Stimulated activated effector memory CD8-positive, alpha-beta T cell treated with anti-CD3 and anti-CD28 coated beads, Interleukin-12 subunit alpha, Interleukin-12 subunit beta, amount 100 ng/mL, for 72 hours (primary cell): ENCODE data around the gene GABRR3.

Experiments
- ATAC-seq: fragments of 150-1000 bp; cut with Tn5 transposase; 2 replicates; pipeline ENCODE4 v1.10.0; 2021
- DNase-seq, 2 donors: peaks; one replicate each; pipeline ENCODE4 v3.0.0; 2021 to 2022; ENCODE audit warnings: low spot score in 2 of 2
- H3K27ac Mint-ChIP-seq: one replicate; pipeline ENCODE4 v1.8.0; 2022; ENCODE audit warnings: mild to moderate bottlenecking, mixed read lengths
- H3K36me3 Mint-ChIP-seq: one replicate; pipeline ENCODE4 v1.8.0; 2022; ENCODE audit warnings: mild to moderate bottlenecking, mixed read lengths
- H3K4me1 Mint-ChIP-seq: one replicate; pipeline ENCODE4 v1.8.0; 2022; ENCODE audit warnings: mixed read lengths
- H3K4me3 Mint-ChIP-seq: one replicate; pipeline ENCODE4 v1.8.0; 2022; ENCODE audit warnings: mild to moderate bottlenecking, mixed read lengths
- H3K9me3 Mint-ChIP-seq: one replicate; pipeline ENCODE4 v1.8.0; 2022; ENCODE audit warnings: mixed read lengths

GABRR3 gene

DNA sequence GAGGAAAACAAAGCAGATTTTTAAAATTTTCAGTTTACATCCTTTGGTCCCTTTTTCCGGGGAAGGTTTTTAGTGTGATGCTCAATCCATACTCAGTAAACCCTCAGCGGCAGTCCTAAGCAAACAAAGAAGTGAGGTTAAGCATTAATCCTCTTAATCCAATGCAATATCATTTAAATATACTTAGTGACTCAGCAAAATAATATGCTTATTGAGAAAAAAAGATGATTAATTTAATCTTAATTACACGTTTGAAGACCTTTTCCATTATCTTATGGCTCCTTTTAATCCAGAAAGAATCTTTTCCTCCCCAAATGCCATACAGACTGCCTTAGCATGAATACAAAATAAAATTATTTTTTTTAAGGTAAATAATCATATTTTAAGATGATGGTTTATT lies at the start of gene GABRR3:
Gene GABRR3, minus strand, starts transcription at position 108 of the 400 bp plus-strand sequence. CDS start 328 bp downstream, outside the sequence.
- DNase-seq, result no peak
- no peak for ATAC-seq
- H3K36me3 Mint-ChIP-seq, result no peaks in the 10 kb centered on the region

DNA sequence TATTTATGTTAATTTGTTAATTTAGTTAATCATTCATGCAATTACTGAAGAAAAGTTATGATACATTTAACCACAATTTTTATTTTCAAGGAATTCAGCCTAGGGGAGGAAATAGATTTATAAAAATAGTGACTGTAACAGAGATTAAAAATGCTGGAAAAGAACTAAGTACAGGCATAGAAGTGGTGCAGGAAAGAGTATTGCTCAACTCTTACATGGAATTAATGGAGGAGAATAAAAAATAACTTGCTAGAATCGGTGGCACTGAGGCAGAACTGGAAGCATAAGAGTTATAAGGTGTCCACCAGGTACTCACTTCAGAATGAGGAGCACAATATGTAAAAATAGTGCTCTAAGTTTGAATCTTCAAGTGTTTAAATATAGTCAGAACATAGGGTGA lies 38.4 kb upstream of the GABRR3 start:
- H3K27ac Mint-ChIP-seq, result no peak overlapping the region
- no peaks in the 10 kb centered on the region for H3K36me3 Mint-ChIP-seq
- H3K4me3 Mint-ChIP-seq, result no peak overlapping the region
- ATAC-seq, result no peak
- H3K4me1 Mint-ChIP-seq, result no peaks in the 10 kb centered on the region
- no peak for DNase-seq
- no peaks in the 10 kb centered on the region for H3K9me3 Mint-ChIP-seq

More for the DNA sequence above, at the start of gene GABRR3:
- Mint-ChIP-seq H3K4me1 (peaks cover 17% of the 10 kb centered on the region), H3K4me3 (no peak within 1 kb of the TSS), H3K9me3 (no peaks in the 10 kb centered on the region), H3K27ac (no peak within 1 kb of the TSS)

DNA sequence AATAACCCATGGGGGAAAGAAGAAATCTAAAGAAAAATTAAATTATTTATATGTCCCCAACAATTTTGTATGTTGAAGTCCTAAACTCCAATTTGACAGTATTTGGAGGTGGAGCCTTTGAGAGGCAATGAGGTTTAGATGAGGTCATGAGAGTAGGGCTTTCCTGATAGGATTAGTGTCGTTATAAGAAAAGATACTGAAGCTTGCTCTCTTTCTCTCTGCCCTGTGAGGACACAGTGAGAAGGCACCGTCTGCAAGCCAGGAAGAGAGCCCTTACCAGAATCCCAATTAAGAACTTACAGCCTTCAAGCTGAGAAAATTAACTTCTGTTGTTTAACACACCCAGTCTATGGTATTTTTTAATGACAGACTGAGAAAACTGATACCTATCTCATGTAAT lies 35.7 kb upstream of the GABRR3 start:
- Mint-ChIP-seq H3K4me1 (no peaks in the 10 kb centered on the region), H3K4me3 (no peak overlapping the region), H3K36me3 (no peaks in the 10 kb centered on the region), H3K27ac (no peak overlapping the region), H3K9me3 (no peaks in the 10 kb centered on the region)
- no peak for ATAC-seq
- DNase-seq, result no peak

GRCh38 chr3:98068824-98069223 lies 33.7 kb upstream of the GABRR3 start:
- Mint-ChIP-seq H3K4me1 (no peaks in the 10 kb centered on the region), H3K36me3 (no peaks in the 10 kb centered on the region), H3K9me3 (no peaks in the 10 kb centered on the region), H3K4me3 (no peak overlapping the region), H3K27ac (no peak overlapping the region)
- no peak for DNase-seq
- no peak for ATAC-seq

- Mint-ChIP-seq H3K9me3 (no peaks in the 10 kb centered on the region), H3K4me3 (no peak overlapping the region), H3K4me1 (no peaks in the 10 kb centered on the region), H3K27ac (no peak overlapping the region), H3K36me3 (no peaks in the 10 kb centered on the region)
- ATAC-seq (no peak), DNase-seq (no peak)
These were observed 23.3 kb upstream of the GABRR3 start for GRCh38 chr3:98058244-98058960.

GRCh38 chr3:98057631-98058030 lies 22.5 kb upstream of the GABRR3 start:
- Mint-ChIP-seq H3K4me1 (no peaks in the 10 kb centered on the region), H3K27ac (no peak overlapping the region), H3K9me3 (no peaks in the 10 kb centered on the region), H3K4me3 (no peak overlapping the region), H3K36me3 (no peaks in the 10 kb centered on the region)
- DNase-seq, result no peak
- no peak for ATAC-seq

GRCh38 chr3:98056035-98056434 lies 20.9 kb upstream of the GABRR3 start:
- DNase-seq (no peak), ATAC-seq (no peak)
- H3K4me3 Mint-ChIP-seq, result no peak overlapping the region
- no peaks in the 10 kb centered on the region for H3K9me3 Mint-ChIP-seq
- H3K4me1 Mint-ChIP-seq, result no peaks in the 10 kb centered on the region
- no peak overlapping the region for H3K27ac Mint-ChIP-seq
- H3K36me3 Mint-ChIP-seq, result no peaks in the 10 kb centered on the region

- no peaks in the 10 kb centered on the region for H3K4me1 Mint-ChIP-seq
- DNase-seq (no peak), ATAC-seq (no peak)
- H3K4me3 Mint-ChIP-seq, result no peak overlapping the region
- no peaks in the 10 kb centered on the region for H3K36me3 Mint-ChIP-seq
- H3K27ac Mint-ChIP-seq, result no peak overlapping the region
- H3K9me3 Mint-ChIP-seq, result no peaks in the 10 kb centered on the region
These were observed 14.2 kb upstream of the GABRR3 start for GRCh38 chr3:98049271-98049670.

- no peaks in the 10 kb centered on the region for H3K4me1 Mint-ChIP-seq
- no peaks in the 10 kb centered on the region for H3K36me3 Mint-ChIP-seq
- no peak overlapping the region for H3K27ac Mint-ChIP-seq
- H3K9me3 Mint-ChIP-seq, result no peaks in the 10 kb centered on the region
- no peak overlapping the region for H3K4me3 Mint-ChIP-seq
- DNase-seq (no peak), ATAC-seq (no peak)
These were observed 13.5 kb upstream of the GABRR3 start for GRCh38 chr3:98048586-98048985.

DNA sequence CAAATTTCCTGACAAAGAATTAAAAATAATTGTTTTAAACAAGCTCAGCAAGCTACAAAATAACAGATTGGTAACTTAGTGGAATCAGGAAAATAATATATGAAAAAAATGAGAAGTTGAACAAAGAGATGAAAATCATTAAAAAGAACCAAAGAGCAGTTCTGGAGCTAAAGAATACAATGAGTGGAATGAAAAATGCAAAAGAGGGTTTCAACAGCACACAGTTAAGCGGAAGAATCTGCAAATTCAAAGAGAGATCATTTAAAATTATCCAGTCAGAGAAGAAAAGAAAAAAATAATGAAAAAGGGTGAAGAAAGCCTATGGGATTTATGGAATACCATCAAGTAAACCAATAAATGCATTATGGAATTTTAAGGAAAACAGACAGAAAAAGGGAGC lies 6.2 kb upstream of the GABRR3 start:
- ATAC-seq (no peak), DNase-seq (no peak)
- Mint-ChIP-seq H3K4me1 (peaks cover 17% of the 10 kb centered on the region), H3K27ac (no peak overlapping the region), H3K9me3 (peaks cover 4% of the 10 kb centered on the region), H3K36me3 (no peaks in the 10 kb centered on the region), H3K4me3 (no peak overlapping the region)

DNA sequence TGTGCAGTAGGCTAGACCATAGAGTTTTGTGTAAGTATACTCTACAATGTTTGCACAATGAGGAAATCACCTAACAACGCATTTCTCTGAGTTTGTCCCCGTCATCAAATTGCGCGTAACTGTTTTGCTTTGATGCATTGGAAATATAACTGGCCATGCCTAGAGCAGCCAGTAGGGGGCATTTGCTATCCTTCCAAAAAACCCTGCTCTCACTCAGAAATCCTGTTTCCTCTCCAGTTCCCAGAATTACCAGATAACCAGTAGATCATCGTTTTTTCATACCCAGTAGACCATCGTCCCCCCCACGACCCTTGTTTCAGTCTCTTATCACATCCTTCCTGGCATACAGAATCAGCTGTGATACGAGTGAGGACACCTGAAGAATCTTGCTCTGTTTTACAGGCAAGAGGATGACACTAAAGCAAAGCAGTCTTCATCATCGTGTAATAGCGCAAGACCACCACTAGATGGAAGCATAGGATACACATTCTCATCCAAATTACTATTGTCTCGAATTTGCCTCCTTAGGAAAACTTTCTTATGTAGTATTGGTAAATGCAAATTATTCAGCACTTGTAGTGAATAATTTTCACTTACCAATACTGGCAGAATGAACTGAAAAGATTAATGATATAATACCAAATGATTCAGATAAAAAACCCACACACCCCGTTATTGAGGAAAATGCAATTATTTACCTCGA lies 4.4 kb upstream of the GABRR3 start:
- peak; percentile 93 for ATAC-seq
- DNase-seq, result peak; percentile 60 to 89
- Mint-ChIP-seq H3K36me3 (no peaks in the 10 kb centered on the region), H3K4me1 (peaks cover 17% of the 10 kb centered on the region), H3K4me3 (peak overlapping the region; percentile 67), H3K27ac (peak overlapping the region; percentile 88), H3K9me3 (peaks cover 4% of the 10 kb centered on the region)

GRCh38 chr3:98038876-98039275 lies 3.8 kb upstream of the GABRR3 start:
- Mint-ChIP-seq H3K4me1 (peaks cover 17% of the 10 kb centered on the region), H3K27ac (peak overlapping the region; percentile 88), H3K9me3 (peaks cover 4% of the 10 kb centered on the region), H3K4me3 (peak overlapping the region; percentile 67), H3K36me3 (no peaks in the 10 kb centered on the region)
- ATAC-seq (peak; percentile 85), DNase-seq (no peak)

DNA sequence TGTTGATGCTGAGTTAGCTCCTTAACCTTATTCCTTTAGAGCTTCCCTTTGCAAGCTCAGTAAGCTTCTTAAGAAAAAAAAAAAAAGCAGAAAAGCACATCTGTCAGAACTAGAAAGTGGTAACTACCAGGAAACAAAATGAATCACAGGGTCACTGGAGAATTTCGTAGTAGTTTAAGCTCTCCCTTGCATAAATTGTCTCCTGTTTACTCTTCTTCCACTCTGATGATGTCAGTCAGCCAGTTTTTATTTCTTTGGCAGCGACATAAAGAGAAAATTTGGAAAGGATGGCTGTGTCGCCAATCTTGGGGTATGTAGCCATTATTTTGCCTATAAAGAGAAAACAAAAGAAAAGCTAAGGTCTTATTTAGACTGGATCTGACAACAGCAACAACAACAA lies 3.2 kb upstream of the GABRR3 start:
- Mint-ChIP-seq H3K27ac (no peak overlapping the region), H3K4me1 (peaks cover 17% of the 10 kb centered on the region), H3K4me3 (no peak overlapping the region), H3K9me3 (peaks cover 4% of the 10 kb centered on the region), H3K36me3 (no peaks in the 10 kb centered on the region)
- DNase-seq (no peak), ATAC-seq (peak; percentile 59)

GRCh38 chr3:98034486-98034885 lies 629 bp downstream of the GABRR3 start:
- H3K36me3 Mint-ChIP-seq, result no peaks in the 10 kb centered on the region
- no peak overlapping the region for H3K4me3 Mint-ChIP-seq
- ATAC-seq, result no peak
- peaks cover 16% of the 10 kb centered on the region for H3K4me1 Mint-ChIP-seq
- no peak overlapping the region for H3K27ac Mint-ChIP-seq
- no peaks in the 10 kb centered on the region for H3K9me3 Mint-ChIP-seq
- no peak for DNase-seq

DNA sequence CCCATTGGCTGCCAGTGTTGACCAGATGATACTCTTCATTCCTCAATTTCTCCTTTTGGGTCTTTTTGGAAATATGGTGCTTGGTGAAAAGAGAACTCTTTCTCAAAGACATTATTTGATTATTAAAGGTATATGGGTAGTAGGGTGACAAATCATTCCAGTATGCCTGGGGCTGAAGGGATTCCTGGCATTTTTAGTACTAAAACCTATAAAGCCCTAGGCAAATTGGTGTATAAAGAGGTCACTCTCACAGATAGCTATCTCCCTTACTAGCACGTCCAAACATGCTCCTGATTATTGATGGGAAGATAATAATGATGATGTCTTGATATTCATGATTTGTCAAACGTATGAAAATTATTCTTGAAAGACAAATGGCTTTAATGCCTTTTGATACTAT lies 1.1 kb downstream of the GABRR3 start:
- Mint-ChIP-seq H3K4me3 (no peak overlapping the region), H3K36me3 (no peaks in the 10 kb centered on the region), H3K27ac (no peak overlapping the region), H3K4me1 (peaks cover 16% of the 10 kb centered on the region), H3K9me3 (no peaks in the 10 kb centered on the region)
- no peak for ATAC-seq
- no peak for DNase-seq

DNA sequence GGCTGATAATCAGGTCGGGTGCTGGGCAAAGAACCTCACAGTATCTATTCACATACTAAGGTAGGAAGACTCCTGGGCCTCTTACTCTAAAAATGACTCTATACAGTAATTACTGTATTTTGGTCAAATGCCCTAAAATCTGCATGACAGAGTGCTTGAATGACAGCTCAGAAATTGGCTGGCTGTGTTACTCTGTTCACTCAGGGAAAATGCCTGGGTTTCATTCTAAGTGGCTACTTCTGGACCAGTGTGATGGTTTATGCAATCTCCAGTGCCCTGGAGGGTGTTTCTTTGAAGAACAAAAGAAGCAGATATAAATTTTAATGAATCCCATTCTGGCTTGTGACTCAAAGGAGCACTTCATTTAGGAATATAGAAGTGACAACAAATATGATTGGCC lies 2.2 kb downstream of the GABRR3 start:
- H3K36me3 Mint-ChIP-seq, result no peaks in the 10 kb centered on the region
- no peaks in the 10 kb centered on the region for H3K9me3 Mint-ChIP-seq
- H3K4me1 Mint-ChIP-seq, result peaks cover 17% of the 10 kb centered on the region
- DNase-seq (no peak), ATAC-seq (peak; percentile 72)
- no peak overlapping the region for H3K27ac Mint-ChIP-seq
- H3K4me3 Mint-ChIP-seq, result no peak overlapping the region
